Progenitor cell of endocrine pancreas (in vitro differentiated cells): ENCODE results near the gene SLC9A3. TPM values are rescaled to one million over a fixed set of nuclear protein-coding genes. Genes with fewer than 3 reads are reported as not detected.

ENCODE experiments used
- DNase-seq: peaks from one replicate; pipeline ENCODE4 v3.0.0; 2021; ENCODE audit warnings: low spot score; ENCODE audit not compliant: unreplicated experiment
- H3K27ac Mint-ChIP-seq: 2 replicates; pipeline ENCODE4 v1.8.0; 2021; ENCODE audit warnings: mild to moderate bottlenecking, moderate library complexity, mixed read lengths
- H3K27me3 Mint-ChIP-seq: 2 replicates; pipeline ENCODE4 v1.8.0; 2021; ENCODE audit warnings: mixed read lengths
- H3K36me3 Mint-ChIP-seq: 2 replicates; pipeline ENCODE4 v1.8.0; 2022; ENCODE audit warnings: mixed read lengths; ENCODE audit not compliant: insufficient read depth
- H3K4me1 Mint-ChIP-seq: 2 replicates; pipeline ENCODE4 v1.8.0; 2021; ENCODE audit warnings: low read depth, mixed read lengths
- H3K4me3 Mint-ChIP-seq: 2 replicates; pipeline ENCODE4 v1.8.0; 2021; ENCODE audit warnings: low read depth, mild to moderate bottlenecking, moderate library complexity, mixed read lengths
- H3K9me3 Mint-ChIP-seq: 2 replicates; pipeline ENCODE4 v1.8.0; 2021; ENCODE audit warnings: low read depth, mixed read lengths
- CTCF ChIP-seq: fragments of 200-600 bp; sonication (generic); IDR thresholded peaks from one replicate; pipeline ENCODE4 v1.5.0; 2021; ENCODE audit warnings: antibody characterized with exemption, mild to moderate bottlenecking; ENCODE audit not compliant: unreplicated experiment
- total RNA-seq: library from RNA; stranded (reverse); gene quantifications from 2 replicates; pipeline ENCODE4 v1.2.1, GENCODE V29; 2021

The SLC9A3 gene
- total RNA-seq, 1 donor from 2014 or later: 1.7 TPM

GRCh38 chr5:496028-496427 lies 28.2 kb downstream of the SLC9A3 start:
- TF ChIP-seq CTCF: no peak
- Mint-ChIP-seq H3K27me3 (peaks cover 52% of the 10 kb centered on the region), H3K27ac (no peak overlapping the region), H3K36me3 (no peaks in the 10 kb centered on the region), H3K9me3 (no peaks in the 10 kb centered on the region), H3K4me1 (no peaks in the 10 kb centered on the region), H3K4me3 (no peak overlapping the region)
- no peak for DNase-seq

- Mint-ChIP-seq H3K9me3 (no peaks in the 10 kb centered on the region), H3K36me3 (no peaks in the 10 kb centered on the region), H3K27me3 (peaks cover 52% of the 10 kb centered on the region), H3K4me3 (no peak overlapping the region), H3K27ac (no peak overlapping the region), H3K4me1 (no peaks in the 10 kb centered on the region)
- no peak for DNase-seq
- TF ChIP-seq CTCF: no peak
Measured at GRCh38 chr5:494667-495255, 29.5 kb downstream of the SLC9A3 start.

- H3K9me3 Mint-ChIP-seq: no peaks in the 10 kb centered on the region
- peaks cover 44% of the 10 kb centered on the region for H3K27me3 Mint-ChIP-seq
Measured at GRCh38 chr5:493758-494157, 30.5 kb downstream of the SLC9A3 start.

GRCh38 chr5:493119-493701 lies 31.0 kb downstream of the SLC9A3 start:
- no peak for DNase-seq
- Mint-ChIP-seq H3K27ac (no peak overlapping the region), H3K4me1 (no peaks in the 10 kb centered on the region), H3K9me3 (no peaks in the 10 kb centered on the region), H3K4me3 (no peak overlapping the region), H3K36me3 (no peaks in the 10 kb centered on the region), H3K27me3 (peaks cover 39% of the 10 kb centered on the region)
- TF ChIP-seq CTCF: no peak

More at GRCh38 chr5:493758-494157, 30.5 kb downstream of the SLC9A3 start:
- H3K4me1 Mint-ChIP-seq: no peaks in the 10 kb centered on the region
- H3K27ac Mint-ChIP-seq: no peak overlapping the region
- H3K4me3 Mint-ChIP-seq: no peak overlapping the region
- no peak for TF ChIP-seq CTCF
- H3K36me3 Mint-ChIP-seq: no peaks in the 10 kb centered on the region
- DNase-seq: no peak

- H3K4me3 Mint-ChIP-seq: no peak overlapping the region
- DNase-seq: no peak
- TF ChIP-seq CTCF: no peak
- no peaks in the 10 kb centered on the region for H3K4me1 Mint-ChIP-seq
- H3K36me3 Mint-ChIP-seq: no peaks in the 10 kb centered on the region
- no peaks in the 10 kb centered on the region for H3K9me3 Mint-ChIP-seq
- no peak overlapping the region for H3K27ac Mint-ChIP-seq
- peaks cover 33% of the 10 kb centered on the region for H3K27me3 Mint-ChIP-seq
Measured at GRCh38 chr5:492314-492893, 31.8 kb downstream of the SLC9A3 start.
